ENCODE results near the gene OR52K1.
"Not testable (repeated sequence)": the region's sequence is repeated elsewhere in the genome, so short reads cannot be mapped to it uniquely, and the experiment has no call there.

Gene OR52K1

GRCh38 chr11:4514196-4514595 is 31.8 kb downstream of the OR52K1 start:
- no peak overlapping the region for H3K27ac ChIP-seq (ENCODE audit: low read depth, low read length)
- H3K9me3 ChIP-seq (ENCODE audit: control insufficient read depth in 5 of 5, low read length in 5 of 5), result no peaks in the 10 kb centered on the region
- H3K9ac ChIP-seq (ENCODE audit: low read length in 5 of 5), result no peak overlapping the region
- peaks cover 0 to 11% (median 0%) of the 10 kb centered on the region in 5 donors for H3K4me1 ChIP-seq (ENCODE audit: control insufficient read depth in 5 of 5, insufficient read depth in 5 of 5, low read length in 5 of 5)
- no peaks in the 10 kb centered on the region for H3K36me3 ChIP-seq (ENCODE audit: control insufficient read depth in 5 of 5, insufficient read depth in 5 of 5, low read length in 5 of 5)
- peaks cover 0 to 8% (median 0%) of the 10 kb centered on the region in 5 donors for H3K27me3 ChIP-seq (ENCODE audit: control insufficient read depth in 5 of 5, insufficient read depth in 4 of 5, low read length in 5 of 5)
- H3K4me3 ChIP-seq (ENCODE audit: low read depth in 1 of 5, low read length in 5 of 5), result no peak overlapping the region

DNA sequence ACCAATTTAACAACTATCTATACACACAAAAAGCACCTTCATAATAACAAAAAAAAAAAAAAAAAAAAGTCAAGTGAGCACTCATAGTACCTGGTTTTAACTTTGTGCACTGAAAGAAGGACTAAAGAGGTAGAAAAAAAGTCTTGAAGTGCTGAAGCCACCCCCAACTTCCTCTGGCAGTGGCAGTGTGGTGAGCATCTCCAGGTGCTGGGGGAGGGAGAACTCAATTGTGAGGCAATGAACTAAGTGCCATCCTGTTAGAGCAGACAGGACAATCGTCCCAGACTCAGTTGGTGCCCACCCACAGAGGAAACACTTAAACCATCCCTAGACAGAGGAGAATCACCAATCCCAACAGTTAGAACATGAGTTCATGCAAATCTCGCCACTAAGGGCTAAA is 39.9 kb downstream of the OR52K1 start:
- no peaks in the 10 kb centered on the region for H3K27me3 ChIP-seq (ENCODE audit: control insufficient read depth in 5 of 5, insufficient read depth in 4 of 5, low read length in 5 of 5)
- no peaks in the 10 kb centered on the region for H3K36me3 ChIP-seq (ENCODE audit: control insufficient read depth in 5 of 5, insufficient read depth in 5 of 5, low read length in 5 of 5)
- no peak overlapping the region for H3K9ac ChIP-seq (ENCODE audit: low read length in 5 of 5)
- H3K27ac ChIP-seq (ENCODE audit: low read depth, low read length), result no peak overlapping the region
- H3K4me1 ChIP-seq (ENCODE audit: control insufficient read depth in 5 of 5, insufficient read depth in 5 of 5, low read length in 5 of 5), result no peaks in the 10 kb centered on the region
- H3K9me3 ChIP-seq (ENCODE audit: control insufficient read depth in 5 of 5, low read length in 5 of 5), result no peaks in the 10 kb centered on the region
- no peak overlapping the region for H3K4me3 ChIP-seq (ENCODE audit: low read depth in 1 of 5, low read length in 5 of 5)

DNA sequence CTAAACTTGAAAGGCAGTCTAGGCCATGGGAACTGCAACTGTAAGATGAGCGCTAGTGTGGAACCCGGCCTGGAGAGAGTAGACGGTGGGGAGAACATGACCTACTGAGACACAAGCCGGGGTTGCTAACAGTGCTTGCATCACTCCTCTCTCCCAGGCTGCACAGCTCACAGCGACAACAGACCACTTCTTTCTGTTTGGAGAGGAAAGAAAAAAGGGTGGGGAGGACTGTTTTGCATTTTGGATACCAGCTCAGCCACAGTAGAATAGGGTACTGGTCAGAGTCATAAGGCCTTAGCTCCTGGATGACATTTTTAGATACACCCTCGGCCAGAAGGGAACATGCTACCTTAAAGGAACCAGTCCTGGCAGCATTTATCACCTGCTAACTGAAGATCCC is 40.3 kb downstream of the OR52K1 start:
- Histone ChIP-seq H3K36me3 (ENCODE audit: control insufficient read depth in 5 of 5, insufficient read depth in 5 of 5, low read length in 5 of 5) (no peaks in the 10 kb centered on the region), H3K9me3 (ENCODE audit: control insufficient read depth in 5 of 5, low read length in 5 of 5) (no peaks in the 10 kb centered on the region), H3K27me3 (ENCODE audit: control insufficient read depth in 5 of 5, insufficient read depth in 4 of 5, low read length in 5 of 5) (no peaks in the 10 kb centered on the region), H3K27ac (ENCODE audit: low read depth, low read length) (no peak overlapping the region), H3K9ac (ENCODE audit: low read length in 5 of 5) (no peak overlapping the region), H3K4me1 (ENCODE audit: control insufficient read depth in 5 of 5, insufficient read depth in 5 of 5, low read length in 5 of 5) (no peaks in the 10 kb centered on the region), H3K4me3 (ENCODE audit: low read depth in 1 of 5, low read length in 5 of 5) (no peak overlapping the region)

GRCh38 chr11:4523666-4524065 is 41.2 kb downstream of the OR52K1 start:
- Histone ChIP-seq H3K4me1 (ENCODE audit: control insufficient read depth in 5 of 5, insufficient read depth in 5 of 5, low read length in 5 of 5) (no peaks in the 10 kb centered on the region), H3K27me3 (ENCODE audit: control insufficient read depth in 5 of 5, insufficient read depth in 4 of 5, low read length in 5 of 5) (peaks cover 0 to 3% (median 0%) of the 10 kb centered on the region in 5 donors), H3K9me3 (ENCODE audit: control insufficient read depth in 5 of 5, low read length in 5 of 5) (no peaks in the 10 kb centered on the region), H3K9ac (ENCODE audit: low read length in 5 of 5) (no peak overlapping the region), H3K36me3 (ENCODE audit: control insufficient read depth in 5 of 5, insufficient read depth in 5 of 5, low read length in 5 of 5) (no peaks in the 10 kb centered on the region), H3K4me3 (ENCODE audit: low read depth in 1 of 5, low read length in 5 of 5) (no peak overlapping the region), H3K27ac (ENCODE audit: low read depth, low read length) (no peak overlapping the region)

DNA sequence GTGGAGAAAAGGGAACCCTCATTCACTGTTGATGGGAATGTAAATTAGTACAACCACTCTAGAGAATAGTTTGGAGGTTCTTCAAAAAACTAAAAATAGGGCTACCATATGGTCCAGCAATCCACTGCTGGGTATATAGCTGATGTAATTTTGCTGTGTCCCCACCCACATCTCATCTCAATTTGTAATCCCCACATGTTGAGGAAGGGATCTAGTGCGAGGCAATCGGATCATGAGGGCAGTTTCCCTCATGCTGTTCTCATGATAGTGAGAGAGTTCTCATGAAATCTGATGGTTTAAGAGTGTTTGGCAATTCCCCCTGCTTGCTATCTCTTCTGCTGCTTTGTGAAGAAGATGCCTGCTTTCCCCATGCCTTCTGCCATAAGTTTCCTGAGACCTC is 45.5 kb downstream of the OR52K1 start:
- Histone ChIP-seq H3K9me3 (ENCODE audit: control insufficient read depth in 5 of 5, low read length in 5 of 5) (peaks cover 0 to 2% (median 0%) of the 10 kb centered on the region in 5 donors), H3K27ac (ENCODE audit: low read depth, low read length) (no peak overlapping the region), H3K4me1 (ENCODE audit: control insufficient read depth in 5 of 5, insufficient read depth in 5 of 5, low read length in 5 of 5) (no peaks in the 10 kb centered on the region), H3K9ac (ENCODE audit: low read length in 5 of 5) (no peak overlapping the region), H3K36me3 (ENCODE audit: control insufficient read depth in 5 of 5, insufficient read depth in 5 of 5, low read length in 5 of 5) (no peaks in the 10 kb centered on the region), H3K4me3 (ENCODE audit: low read depth in 1 of 5, low read length in 5 of 5) (no peak overlapping the region), H3K27me3 (ENCODE audit: control insufficient read depth in 5 of 5, insufficient read depth in 4 of 5, low read length in 5 of 5) (peaks cover 0 to 8% (median 2%) of the 10 kb centered on the region in 5 donors)

DNA sequence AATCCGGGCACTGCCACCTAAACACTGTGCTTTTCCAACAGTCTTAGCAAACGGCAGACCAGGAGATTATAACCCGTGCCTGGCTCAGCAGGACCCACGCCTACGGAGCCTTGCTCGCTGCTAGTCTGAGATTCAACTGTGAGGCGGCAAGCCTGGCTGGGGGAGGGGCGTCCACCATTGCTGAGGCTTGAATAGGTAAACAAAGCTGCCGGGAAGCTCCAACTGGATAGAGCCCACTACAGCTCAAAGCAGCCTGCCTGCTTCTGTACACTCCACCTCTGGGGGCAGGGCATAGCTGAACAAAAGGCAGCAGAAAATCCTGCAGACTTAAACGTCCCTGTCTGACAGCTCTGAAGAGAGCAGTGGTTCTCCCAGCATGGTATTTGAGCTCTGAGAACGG is 49.2 kb downstream of the OR52K1 start:
- not testable (repeated sequence) for H3K4me3 ChIP-seq (ENCODE audit: low read depth in 1 of 5, low read length in 5 of 5); H3K27ac ChIP-seq (ENCODE audit: low read depth, low read length); H3K27me3 ChIP-seq (ENCODE audit: control insufficient read depth in 5 of 5, insufficient read depth in 4 of 5, low read length in 5 of 5); H3K9ac ChIP-seq (ENCODE audit: low read length in 5 of 5); H3K9me3 ChIP-seq (ENCODE audit: control insufficient read depth in 5 of 5, low read length in 5 of 5); H3K36me3 ChIP-seq (ENCODE audit: control insufficient read depth in 5 of 5, insufficient read depth in 5 of 5, low read length in 5 of 5); H3K4me1 ChIP-seq (ENCODE audit: control insufficient read depth in 5 of 5, insufficient read depth in 5 of 5, low read length in 5 of 5)

DNA sequence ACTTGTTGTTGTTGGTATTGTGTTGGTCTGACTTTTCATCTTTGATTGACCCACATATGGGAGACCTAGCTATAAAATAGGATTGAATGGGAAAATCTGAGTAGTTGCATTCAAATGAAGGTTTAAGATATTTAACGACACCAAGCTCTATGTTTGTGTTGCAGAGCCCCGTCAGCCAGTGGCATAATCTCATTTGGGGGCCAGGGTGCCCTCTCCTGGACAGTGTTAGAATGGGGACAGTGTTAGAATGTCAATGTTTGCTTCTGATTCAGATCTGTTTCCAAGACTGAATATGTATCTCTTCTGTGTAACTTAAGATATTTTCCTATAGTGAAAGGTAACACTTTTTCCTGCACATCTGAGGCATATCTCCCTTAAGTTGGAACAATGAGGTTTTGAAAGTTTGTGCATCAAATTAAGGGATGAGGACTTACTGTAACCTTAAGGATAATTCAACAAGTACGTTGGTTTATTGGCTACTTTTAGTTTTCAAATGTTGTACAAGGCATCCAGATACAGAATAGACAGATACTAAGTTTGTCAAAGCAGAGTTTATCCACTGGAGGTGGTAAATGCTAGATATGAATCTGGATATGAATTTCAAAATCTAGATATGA is 57.3 kb downstream of the OR52K1 start:
- H3K9me3 ChIP-seq (ENCODE audit: control insufficient read depth in 5 of 5, low read length in 5 of 5), result no peaks in the 10 kb centered on the region
- no peak overlapping the region for H3K4me3 ChIP-seq (ENCODE audit: low read depth in 1 of 5, low read length in 5 of 5)
- no peaks in the 10 kb centered on the region for H3K36me3 ChIP-seq (ENCODE audit: control insufficient read depth in 5 of 5, insufficient read depth in 5 of 5, low read length in 5 of 5)
- peaks cover 0 to 6% (median 0%) of the 10 kb centered on the region in 5 donors for H3K27me3 ChIP-seq (ENCODE audit: control insufficient read depth in 5 of 5, insufficient read depth in 4 of 5, low read length in 5 of 5)
- H3K9ac ChIP-seq (ENCODE audit: low read length in 5 of 5), result no peak overlapping the region
- no peaks in the 10 kb centered on the region for H3K4me1 ChIP-seq (ENCODE audit: control insufficient read depth in 5 of 5, insufficient read depth in 5 of 5, low read length in 5 of 5)
- no peak overlapping the region for H3K27ac ChIP-seq (ENCODE audit: low read depth, low read length)

GRCh38 chr11:4541071-4541470 is 58.6 kb downstream of the OR52K1 start:
- H3K9me3 ChIP-seq (ENCODE audit: control insufficient read depth in 5 of 5, low read length in 5 of 5), result no peaks in the 10 kb centered on the region

More at GRCh38 chr11:4541071-4541470, 58.6 kb downstream of the OR52K1 start:
- Histone ChIP-seq H3K27me3 (ENCODE audit: control insufficient read depth in 5 of 5, insufficient read depth in 4 of 5, low read length in 5 of 5) (peaks cover 0 to 6% (median 0%) of the 10 kb centered on the region in 5 donors), H3K27ac (ENCODE audit: low read depth, low read length) (no peak overlapping the region), H3K36me3 (ENCODE audit: control insufficient read depth in 5 of 5, insufficient read depth in 5 of 5, low read length in 5 of 5) (no peaks in the 10 kb centered on the region), H3K9ac (ENCODE audit: low read length in 5 of 5) (no peak overlapping the region), H3K4me1 (ENCODE audit: control insufficient read depth in 5 of 5, insufficient read depth in 5 of 5, low read length in 5 of 5) (no peaks in the 10 kb centered on the region), H3K4me3 (ENCODE audit: low read depth in 1 of 5, low read length in 5 of 5) (no peak overlapping the region)

Measured in subcutaneous abdominal adipose tissue (tissue), 5 donors.